Keratinocyte (primary cell): Measurements from ENCODE around the gene CNTROB. TPM values are rescaled to one million over a fixed set of nuclear protein-coding genes. Genes with fewer than 3 reads are reported as not detected.
"Not testable (repeated sequence)": the region's sequence is repeated elsewhere in the genome, so short reads cannot be mapped to it uniquely, and the experiment has no call there.

Experiments used
- DNase-seq: peaks from one replicate; pipeline ENCODE4 v3.0.0-alpha.2; 2011; ENCODE audit warnings: low read depth, missing footprints, low spot score
- FAIRE-seq: peaks from 2 replicates; lab custom pipeline; 2011; peaks lifted over from hg19 to GRCh38; lab: Jason Lieb, UNC
- H2AFZ ChIP-seq: 2 replicates; pipeline ENCODE4 v1.6.0; 2012; ENCODE audit warnings: low read length, control low read depth, inconsistent platforms; ENCODE audit not compliant: control insufficient read depth
- H3K27ac ChIP-seq: 2 replicates; pipeline ENCODE4 v1.5.1; 2011; ENCODE audit warnings: low read length; ENCODE audit not compliant: control insufficient read depth, insufficient read depth
- H3K27me3 ChIP-seq: 3 replicates; pipeline ENCODE4 v1.6.0; 2011; ENCODE audit warnings: low read length; ENCODE audit not compliant: control insufficient read depth, insufficient read depth; ENCODE audit errors: extremely low read depth
- H3K36me3 ChIP-seq, 2 experiments: 2 replicates in 1 of 2; 3 replicates in 1 of 2; pipeline ENCODE4 v1.5.1; 2011; ENCODE audit warnings: low read length in 2 of 2, mild to moderate bottlenecking in 1 of 2; ENCODE audit not compliant: control insufficient read depth in 2 of 2, insufficient read depth in 2 of 2; ENCODE audit errors: extremely low read depth in 1 of 2
- H3K4me1 ChIP-seq: 3 replicates; pipeline ENCODE4 v1.5.1; 2011; ENCODE audit warnings: low read length; ENCODE audit not compliant: control insufficient read depth, insufficient read depth; ENCODE audit errors: extremely low read depth
- H3K4me2 ChIP-seq: 3 replicates; pipeline ENCODE4 v1.6.0; 2011; ENCODE audit warnings: low read depth, low read length; ENCODE audit not compliant: control insufficient read depth, insufficient read depth; ENCODE audit errors: extremely low read depth
- H3K4me3 ChIP-seq, 3 experiments: fragments of 200-600 bp in 1 of 3; sonication (generic) in 1 of 3; 2 replicates in 2 of 3; 3 replicates in 1 of 3; pipeline ENCODE4 v1.5.1; 2011 to 2016; ENCODE audit warnings: low read length in 3 of 3, mild to moderate bottlenecking in 3 of 3, control low read depth in 2 of 3, inconsistent platforms in 1 of 3, low read depth in 1 of 3, mixed read lengths in 1 of 3, mixed run types in 1 of 3, moderate library complexity in 1 of 3; ENCODE audit not compliant: control insufficient read depth in 2 of 3, insufficient read depth in 2 of 3; ENCODE audit errors: extremely low read depth in 1 of 3
- H3K79me2 ChIP-seq: 2 replicates; pipeline ENCODE4 v1.6.0; 2012; ENCODE audit warnings: low read length; ENCODE audit not compliant: control insufficient read depth, insufficient read depth
- H3K9ac ChIP-seq: 3 replicates; pipeline ENCODE4 v1.6.0; 2011; ENCODE audit warnings: low read length; ENCODE audit not compliant: control insufficient read depth, insufficient read depth; ENCODE audit errors: extremely low read depth
- H3K9me1 ChIP-seq: 3 replicates; pipeline ENCODE4 v1.6.0; 2011; ENCODE audit warnings: low read length; ENCODE audit not compliant: control insufficient read depth, insufficient read depth; ENCODE audit errors: extremely low read depth
- H3K9me3 ChIP-seq: 2 replicates; pipeline ENCODE4 v1.5.1; 2012; ENCODE audit warnings: low read depth, low read length; ENCODE audit not compliant: control insufficient read depth
- H4K20me1 ChIP-seq: 3 replicates; pipeline ENCODE4 v1.6.0; 2011; ENCODE audit warnings: low read length; ENCODE audit not compliant: control insufficient read depth, insufficient read depth; ENCODE audit errors: extremely low read depth
- CTCF ChIP-seq, 3 experiments: IDR thresholded peaks in 1 of 3; conservative IDR thresholded peaks in 1 of 3; optimal IDR thresholded peaks in 1 of 3; 2 replicates in 2 of 3; 3 replicates in 1 of 3; pipeline versions ENCODE3 to v1.5.1; 2011; ENCODE audit warnings: low read length in 3 of 3, mild to moderate bottlenecking in 3 of 3, moderate library complexity in 2 of 3, control low read depth in 1 of 3, inconsistent platforms in 1 of 3; ENCODE audit not compliant: insufficient read depth in 2 of 3; ENCODE audit errors: extremely low read depth in 1 of 3
- EZH2 ChIP-seq: IDR thresholded peaks from one replicate; pipeline ENCODE4 v1.6.1; 2012; ENCODE audit warnings: inconsistent platforms, mild to moderate bottlenecking, low read length, moderate library complexity
- dilution Hi-C: fragments of 300-500 bp; cut with MboI; formaldehyde crosslinking; loops from one replicate; pipeline ENCODE4 v1.7.0; 2020; ENCODE audit warnings: low sequenced_read_pairs; ENCODE audit not compliant: extremely low pct_ligation_motif_present
- polyA plus RNA-seq, 5 experiments: library from polyadenylated mRNA; depleted of rRNA in 3 of 5; stranded (reverse) in 3 of 5; stranded (forward) in 1 of 5; unstranded in 1 of 5; fragments of >200 nt; gene quantifications; 1 replicate in 1 of 5; 2 replicates in 3 of 5; 3 replicates in 1 of 5; pipeline versions ENCODE4 v1.2.1 to v1.2.3, GENCODE V29; 2011 to 2012; ENCODE audit warnings: missing spikeins in 2 of 5, low read depth in 1 of 5, low replicate concordance in 1 of 5

Gene CNTROB
- polyA plus RNA-seq, 1 donor (not counting 4 experiments of a cell fraction or from before 2014, with no cell fraction given) = 17.4 TPM

GRCh38 chr17:7950578-7950977, 18.6 kb downstream of the CNTROB start:
- H4K20me1 ChIP-seq = no peaks in the 10 kb centered on the region
- H3K27ac ChIP-seq = no peak overlapping the region
- no peak overlapping the region for H3K4me3 ChIP-seq
- dilution Hi-C loops = no loop called here
- FAIRE-seq (no peak), DNase-seq (no peak)
- H3K36me3 ChIP-seq = peaks cover 13 to 25% of the 10 kb centered on the region in 2 experiments
- no peak for TF ChIP-seq CTCF (optimal IDR thresholded peaks at IDR 0.05 in 1 of 3, IDR thresholded peaks at IDR 0.05 in 1 of 3, conservative IDR thresholded peaks at IDR 0.05 in 1 of 3; ENCODE audit: extremely low read depth in 1 of 3, insufficient read depth in 2 of 3, low read length in 3 of 3)
- no peak overlapping the region for H3K4me2 ChIP-seq
- H3K4me1 ChIP-seq = no peaks in the 10 kb centered on the region
- no peak overlapping the region for H2AFZ ChIP-seq
- no peaks in the 10 kb centered on the region for H3K9me1 ChIP-seq
- no peak overlapping the region for H3K9ac ChIP-seq
- no peaks in the 10 kb centered on the region for H3K9me3 ChIP-seq
- no peaks in the 10 kb centered on the region for H3K79me2 ChIP-seq
- H3K27me3 ChIP-seq = no peaks in the 10 kb centered on the region

GRCh38 chr17:7951143-7951792, 19.3 kb downstream of the CNTROB start:
- Histone ChIP-seq H3K4me2 (no peak overlapping the region), H3K27me3 (no peaks in the 10 kb centered on the region), H3K36me3 (peaks cover 12 to 18% of the 10 kb centered on the region in 2 experiments), H3K9me3 (no peaks in the 10 kb centered on the region), H3K27ac (no peak overlapping the region), H3K79me2 (no peaks in the 10 kb centered on the region), H3K4me1 (no peaks in the 10 kb centered on the region), H3K9me1 (no peaks in the 10 kb centered on the region), H3K4me3 (no peak overlapping the region), H4K20me1 (no peaks in the 10 kb centered on the region), H3K9ac (no peak overlapping the region), H2AFZ (no peak overlapping the region)
- no peak for DNase-seq
- FAIRE-seq = no peak
- dilution Hi-C loops = no loop called here
- TF ChIP-seq CTCF (optimal IDR thresholded peaks at IDR 0.05 in 1 of 3, IDR thresholded peaks at IDR 0.05 in 1 of 3, conservative IDR thresholded peaks at IDR 0.05 in 1 of 3; ENCODE audit: extremely low read depth in 1 of 3, insufficient read depth in 2 of 3, low read length in 3 of 3) (no peak), EZH2 (no peak)

GRCh38 chr17:7953266-7953665, 21.3 kb downstream of the CNTROB start:
- H3K9ac ChIP-seq, dilution Hi-C loops, FAIRE-seq, H3K9me3 ChIP-seq, H2AFZ ChIP-seq, H3K4me1 ChIP-seq, DNase-seq, H4K20me1 ChIP-seq, H3K79me2 ChIP-seq, H3K27me3 ChIP-seq, H3K36me3 ChIP-seq, H3K4me2 ChIP-seq, H3K4me3 ChIP-seq, H3K9me1 ChIP-seq, H3K27ac ChIP-seq: not testable (repeated sequence)
